Activated CD4-positive, CD25-positive, alpha-beta regulatory T cell (primary cell): ENCODE results near the gene BTN2A1.
"Not testable (repeated sequence)": the region's sequence is repeated elsewhere in the genome, so short reads cannot be mapped to it uniquely, and the experiment has no call there.

ENCODE experiments used
- DNase-seq, 4 experiments: peaks; one replicate each; lab custom pipeline; 2025; lab: John Stamatoyannopoulos, UW

Gene BTN2A1

DNA sequence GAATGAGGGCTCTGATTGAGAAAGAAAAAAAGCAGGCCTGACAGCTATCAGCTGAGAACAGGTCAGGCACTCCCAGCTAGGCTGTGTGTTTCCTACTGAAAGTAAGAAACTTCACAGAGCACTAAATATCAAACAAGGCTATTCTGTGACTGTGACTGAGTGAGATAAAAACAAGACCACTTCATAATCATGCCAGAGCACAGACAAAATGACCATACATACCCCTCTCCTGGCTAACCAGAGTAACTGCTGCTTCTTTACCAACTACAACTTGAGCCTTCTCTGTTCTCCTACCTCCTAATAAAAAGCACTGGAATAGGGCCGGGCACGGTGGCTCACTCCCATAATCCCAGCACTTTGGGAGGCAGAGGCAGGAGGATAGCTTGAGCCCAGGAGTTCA lies 35.5 kb downstream of the BTN2A1 start:
- no peak for DNase-seq

DNA sequence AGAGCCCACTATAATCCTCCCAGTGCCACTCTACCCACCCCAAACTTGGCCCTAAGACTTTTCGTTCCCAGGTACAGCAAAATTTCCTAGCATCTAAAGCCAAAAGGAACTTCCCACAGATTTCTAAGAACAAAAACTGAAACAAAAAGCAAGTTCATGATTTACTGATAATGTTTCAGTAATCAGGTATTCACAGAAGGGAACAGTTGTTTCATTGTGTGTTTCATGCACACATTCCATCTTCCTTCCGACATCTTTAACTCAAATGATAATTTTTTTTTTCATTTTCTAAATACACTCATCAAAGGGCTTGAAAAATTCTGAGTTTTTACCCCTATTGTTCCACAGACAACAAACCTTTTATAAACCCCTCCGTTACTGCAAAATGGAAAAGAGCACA lies 36.4 kb downstream of the BTN2A1 start:
- no peak for DNase-seq

DNA sequence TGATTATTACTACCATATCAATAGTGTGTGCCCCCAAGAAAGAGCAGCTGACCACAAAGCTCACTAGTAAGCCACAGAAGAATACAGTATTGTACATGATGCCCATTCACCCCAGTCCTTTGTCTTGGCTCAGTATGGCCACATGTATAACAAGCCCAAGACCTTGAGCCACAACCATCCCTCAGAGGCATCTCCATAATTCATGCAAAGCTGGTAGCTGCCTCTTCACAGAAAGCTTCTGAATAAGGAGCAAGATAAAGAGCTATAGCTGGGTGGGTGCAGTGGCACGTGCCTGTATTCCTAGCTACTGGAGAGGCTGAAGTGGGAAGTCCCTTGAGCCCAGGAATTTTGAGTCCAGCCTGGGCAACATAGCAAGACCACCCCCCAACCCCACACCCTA lies 37.5 kb downstream of the BTN2A1 start:
- DNase-seq, result no peak

GRCh38 chr6:26497610-26498009 lies 39.9 kb downstream of the BTN2A1 start:
- DNase-seq, result no peak

DNA sequence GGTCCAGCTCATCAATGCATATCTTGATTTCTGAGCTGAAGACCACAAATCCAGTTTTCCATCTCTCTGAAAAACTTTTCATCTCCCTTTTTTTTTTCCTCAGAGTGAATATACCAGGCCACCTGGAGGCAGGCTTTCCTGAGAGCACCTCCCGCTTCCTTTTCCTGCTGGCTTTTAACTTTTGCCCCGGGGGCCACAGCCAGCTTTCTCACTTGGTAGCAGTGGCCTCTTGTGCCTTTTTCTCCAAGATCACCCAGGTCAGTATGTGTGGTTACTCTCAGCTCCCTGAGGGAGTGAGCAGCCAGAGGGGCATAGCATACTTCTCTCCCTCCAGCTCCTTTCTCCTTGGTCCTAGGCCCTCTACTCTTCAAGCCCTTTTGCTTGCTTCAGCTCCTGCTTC lies 42.3 kb downstream of the BTN2A1 start, which contains the start of gene BTN1A1:
TSS of gene BTN1A1 (plus strand) at position 202 of the 400 bp plus-strand sequence. CDS start 984 bp downstream, outside the sequence.
- no peak for DNase-seq

DNA sequence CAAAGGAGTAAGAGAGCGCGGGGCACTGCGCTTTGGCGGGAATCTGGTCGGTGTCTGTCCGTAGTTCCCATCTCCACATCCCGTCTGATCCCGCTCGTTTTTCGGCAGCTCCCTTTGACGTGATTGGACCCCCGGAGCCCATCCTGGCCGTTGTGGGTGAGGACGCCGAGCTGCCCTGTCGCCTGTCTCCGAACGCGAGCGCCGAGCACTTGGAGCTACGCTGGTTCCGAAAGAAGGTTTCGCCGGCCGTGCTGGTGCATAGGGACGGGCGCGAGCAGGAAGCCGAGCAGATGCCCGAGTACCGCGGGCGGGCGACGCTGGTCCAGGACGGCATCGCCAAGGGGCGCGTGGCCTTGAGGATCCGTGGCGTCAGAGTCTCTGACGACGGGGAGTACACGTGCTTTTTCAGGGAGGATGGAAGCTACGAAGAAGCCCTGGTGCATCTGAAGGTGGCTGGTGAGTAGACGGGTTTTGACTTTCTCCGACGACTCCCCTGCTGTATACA lies 43.8 kb downstream of the BTN2A1 start:
- DNase-seq, result peak in 2 of 4 experiments; percentile 4 to 12

- DNase-seq, result no peak
Measured at GRCh38 chr6:26502165-26502564, 44.4 kb downstream of the BTN2A1 start.

DNA sequence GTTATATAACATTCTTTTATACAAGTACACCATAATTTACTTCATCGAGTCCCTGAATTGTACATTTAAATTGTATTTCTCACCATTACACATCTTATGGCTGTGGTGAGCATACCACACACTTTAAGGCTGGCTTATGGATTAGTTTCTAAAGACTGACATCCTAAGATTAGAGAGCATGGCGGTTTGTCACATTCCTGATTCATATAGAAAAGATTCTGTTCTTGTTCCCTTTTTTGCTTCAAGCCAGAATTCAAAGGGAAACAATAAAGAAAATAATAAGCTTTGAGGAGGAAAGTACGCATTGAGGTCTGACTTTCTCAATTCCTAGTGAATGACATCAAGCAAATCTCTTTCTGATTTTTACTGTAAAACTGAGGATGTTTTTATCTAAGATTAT lies 44.9 kb downstream of the BTN2A1 start:
- no peak for DNase-seq

DNA sequence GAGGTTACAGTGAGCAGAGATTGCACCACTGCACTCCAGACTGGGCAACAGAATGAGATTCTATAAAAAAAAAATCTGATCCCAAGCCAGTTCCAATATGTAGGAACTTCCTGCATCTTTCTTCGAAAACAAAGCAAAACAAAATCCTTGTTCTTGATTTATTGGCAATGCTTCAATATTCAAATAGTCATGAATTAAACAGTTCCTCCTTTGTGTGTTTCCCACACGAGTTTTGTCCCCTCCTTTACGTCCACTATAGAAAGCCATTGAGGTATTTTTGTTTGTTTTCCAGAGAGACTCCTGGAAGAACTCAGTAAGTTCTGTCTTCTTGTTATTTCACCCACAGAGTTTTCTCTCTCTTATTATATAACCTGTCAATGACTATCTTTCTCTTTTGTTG lies 49.9 kb downstream of the BTN2A1 start:
- DNase-seq, result no peak

DNA sequence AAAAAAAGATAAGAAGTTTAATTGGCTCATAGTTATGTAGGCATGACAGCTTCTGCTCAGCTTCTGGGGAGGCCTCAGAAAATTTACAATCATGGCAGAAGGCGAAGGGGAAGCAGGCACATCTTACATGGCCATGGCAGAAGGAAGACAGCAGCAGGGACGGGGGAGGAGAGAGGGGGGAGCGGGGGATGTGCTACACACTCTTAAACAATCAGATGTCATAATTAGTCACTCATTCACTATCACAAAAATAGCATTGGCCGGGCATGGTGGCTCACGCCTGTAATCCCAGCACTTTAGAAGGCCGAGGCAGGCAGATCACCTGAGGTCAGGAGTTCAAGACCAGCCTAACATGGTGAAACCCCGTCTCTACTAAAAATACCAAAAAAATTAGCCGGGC lies 53.3 kb downstream of the BTN2A1 start:
- not testable (repeated sequence) for DNase-seq

DNA sequence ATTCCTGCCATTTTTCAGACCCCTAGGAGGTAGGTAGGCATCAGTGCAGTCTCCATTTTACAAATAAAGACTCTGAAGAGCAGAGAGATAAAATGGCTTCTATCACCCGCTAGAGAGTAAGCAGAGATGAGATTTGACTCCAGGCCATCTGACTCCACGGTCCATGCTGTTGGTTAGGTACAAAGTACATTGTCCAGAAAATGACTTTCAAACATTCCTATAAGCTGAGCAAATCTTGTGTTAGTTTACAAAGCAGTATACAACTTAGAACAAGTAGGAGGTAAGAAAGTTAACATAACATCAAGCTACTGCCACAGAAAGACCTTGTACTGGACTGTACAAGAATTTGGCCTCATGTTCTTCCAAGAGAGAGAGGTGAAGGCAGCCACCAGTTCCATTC lies 57.2 kb downstream of the BTN2A1 start:
- no peak for DNase-seq

DNA sequence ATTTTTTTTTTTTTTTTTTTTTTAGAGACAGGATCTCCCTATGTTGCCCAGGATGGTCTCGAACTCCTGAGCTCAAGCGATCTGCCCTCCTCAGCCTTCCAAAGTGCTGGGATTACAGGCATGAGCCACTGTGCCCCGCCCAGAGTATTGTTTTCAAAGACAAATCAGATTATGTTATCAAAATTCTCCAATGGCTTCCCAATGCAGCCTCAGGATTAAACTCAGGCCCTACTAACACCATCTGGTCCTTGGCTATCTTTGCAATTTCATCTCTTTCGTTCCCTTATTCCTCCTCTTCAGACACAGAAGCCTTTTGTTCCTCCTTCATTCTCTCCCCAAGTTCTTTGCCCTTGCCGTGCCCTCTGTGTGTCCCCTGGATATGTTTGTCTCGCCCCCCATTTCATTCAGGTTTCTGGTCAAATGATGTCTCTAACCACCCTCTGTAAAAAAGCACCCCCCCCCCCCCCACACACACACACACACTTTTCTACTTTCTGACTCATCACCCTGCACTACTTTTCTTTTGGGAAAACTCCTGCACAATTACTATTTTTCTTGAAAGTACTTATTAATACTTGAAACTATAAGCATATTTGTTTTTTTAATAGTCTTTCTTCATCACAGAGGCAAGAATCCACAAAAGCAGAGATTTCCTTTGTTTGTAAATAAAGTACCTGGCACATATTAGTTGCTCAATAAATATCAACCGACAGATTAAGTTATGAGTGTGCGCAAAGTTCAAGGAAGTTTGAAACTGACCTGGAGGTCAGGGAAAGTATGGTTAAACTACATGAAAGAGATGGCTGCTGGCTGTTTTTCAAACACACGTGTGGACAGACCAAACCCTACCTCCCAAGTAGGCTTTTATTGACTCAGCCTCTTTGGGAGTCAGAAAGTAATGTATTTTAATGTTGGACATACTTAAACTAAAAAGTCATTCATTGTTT lies 59.0 kb downstream of the BTN2A1 start:
- no peak for DNase-seq
